Cardiac fibroblast (primary cell): ENCODE results near the gene SHB.

Experiments used
- DNase-seq, 2 donors: peaks; one replicate each; pipeline versions ENCODE4 v3.0.0 to v3.0.0-alpha.2; 2010; ENCODE audit warnings: low read depth in 2 of 2
- H3K4me3 ChIP-seq, 2 donors: replicated peaks in 1 of 2; 1 replicate in 1 of 2; 2 replicates in 1 of 2; pipeline ENCODE4 v1.5.1; 2011; ENCODE audit warnings: low read depth in 2 of 2, low read length in 2 of 2, mild to moderate bottlenecking in 2 of 2, moderate library complexity in 1 of 2
- CTCF ChIP-seq: IDR thresholded peaks from one replicate; pipeline ENCODE4 v1.5.1; 2011; ENCODE audit warnings: low read depth, mild to moderate bottlenecking, low read length, inconsistent platforms

The SHB gene

GRCh38 chr9:38081356-38082108 is 12.5 kb upstream of the SHB start:
- DNase-seq = no peak
- no peak overlapping the region for H3K4me3 ChIP-seq
- no peak for TF ChIP-seq CTCF

DNA sequence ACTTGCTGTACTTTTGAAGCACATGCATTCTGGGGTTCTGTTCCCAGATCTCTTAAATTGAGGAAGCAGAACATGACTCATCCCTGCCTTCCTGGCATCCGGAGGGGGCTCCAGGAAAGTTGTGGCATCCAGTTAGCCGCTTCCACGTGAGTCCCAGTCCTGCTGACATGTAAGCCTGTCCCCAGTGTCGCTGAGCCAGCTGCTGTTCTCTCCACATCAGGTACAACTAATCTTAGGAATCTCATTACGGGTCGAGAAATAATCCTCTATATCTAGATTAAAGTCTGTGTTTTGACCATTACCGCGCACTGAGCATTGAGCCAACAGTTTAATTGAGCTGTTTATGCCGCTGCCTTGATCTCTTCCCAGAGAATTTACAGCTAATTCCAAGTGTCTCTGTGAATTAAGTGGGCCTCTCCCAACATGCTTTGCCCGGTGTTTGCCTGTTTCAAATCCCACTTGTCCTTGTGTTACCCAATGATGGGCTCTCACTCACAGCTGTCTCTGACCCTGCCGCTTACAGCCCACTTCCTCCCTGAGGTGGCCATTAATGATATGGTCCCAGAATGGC is 10.5 kb upstream of the SHB start:
- no peak for TF ChIP-seq CTCF

GRCh38 chr9:38075272-38075671 is 6.2 kb upstream of the SHB start:
- no peak overlapping the region for H3K4me3 ChIP-seq
- TF ChIP-seq CTCF = no peak
- no peak for DNase-seq

More for the DNA sequence above, 10.5 kb upstream of the SHB start:
- DNase-seq = peak; percentile 17 to 54
- H3K4me3 ChIP-seq = no peak overlapping the region

GRCh38 chr9:38074441-38074961 is 5.5 kb upstream of the SHB start:
- no peak for TF ChIP-seq CTCF
- peak; percentile 36 to 54 for DNase-seq
- no peak overlapping the region for H3K4me3 ChIP-seq

DNA sequence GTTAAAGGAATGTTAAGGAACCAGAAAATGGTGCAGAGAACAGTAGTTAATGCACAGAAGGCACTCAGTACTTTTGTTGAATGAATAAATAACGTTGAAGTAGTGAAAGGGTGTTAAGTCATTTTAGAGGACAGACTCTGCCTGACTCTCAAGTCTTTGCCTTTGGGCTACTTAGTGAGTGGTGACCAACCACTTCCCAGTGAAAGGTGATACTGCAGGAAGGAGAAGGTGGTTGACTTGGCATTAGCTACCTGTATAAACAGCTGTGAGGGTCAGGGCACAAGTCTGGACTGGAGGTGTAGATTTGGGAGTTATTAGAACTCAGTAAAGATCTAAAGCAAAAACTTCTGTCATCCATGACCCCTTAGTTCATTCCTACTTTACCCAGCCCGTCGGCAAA is 4.9 kb upstream of the SHB start:
- no peak for TF ChIP-seq CTCF
- DNase-seq = no peak
- no peak overlapping the region for H3K4me3 ChIP-seq

DNA sequence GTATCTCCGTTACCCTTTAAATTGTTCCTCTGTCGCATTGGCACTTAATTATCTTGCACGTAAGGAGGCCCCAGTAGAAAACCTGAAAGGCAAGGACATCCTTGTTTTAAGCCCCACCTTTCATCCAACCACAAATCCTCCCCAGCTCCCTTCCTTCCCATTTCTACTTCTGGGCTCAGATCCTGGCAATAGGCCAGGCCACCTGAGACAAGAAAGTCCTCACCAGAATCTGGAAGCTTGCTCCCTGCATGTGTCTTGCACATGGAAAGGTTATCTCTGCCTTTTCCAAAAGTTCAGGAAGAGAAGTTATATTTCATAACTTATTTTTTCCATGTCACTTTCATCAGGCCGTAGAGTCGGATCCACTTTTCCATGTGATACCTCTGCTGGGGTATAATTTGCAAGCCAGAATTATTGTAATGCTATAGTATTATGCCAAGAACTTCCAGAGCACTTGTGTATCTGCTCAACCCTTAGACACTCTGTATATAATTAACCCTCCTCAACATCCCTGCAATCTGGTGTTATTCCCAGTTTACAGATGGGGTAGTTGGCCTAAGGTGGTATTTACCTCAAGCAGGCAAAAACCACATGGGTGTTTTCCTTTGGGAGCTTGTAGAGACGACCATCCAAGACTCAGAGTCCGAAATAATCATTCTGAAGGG is 2.6 kb upstream of the SHB start:
- no peak overlapping the region for H3K4me3 ChIP-seq
- no peak for DNase-seq
- no peak for TF ChIP-seq CTCF
